GM23338 (cell line): ENCODE measurements around the gene LSM14A. TPM values are rescaled to one million over a fixed set of nuclear protein-coding genes. Genes with fewer than 3 reads are reported as not detected.
A peak's percentile ranks its signal among the peaks of the same experiment; 100 is the strongest.

Source experiments
- ATAC-seq: fragments of 200-7000 bp; cut with Tn5 transposase; 3 replicates; pipeline ENCODE4 v1.9.1; 2020
- DNase-seq: peaks from one replicate; pipeline ENCODE4 v3.0.0-alpha.2; 2015; ENCODE audit warnings: low spot score
- H2AFZ ChIP-seq: fragments of 200-600 bp; sonication (generic); 2 replicates; pipeline ENCODE4 v1.8.0; 2016; ENCODE audit warnings: antibody characterized with exemption, mild to moderate bottlenecking, moderate library complexity
- H3F3A ChIP-seq: fragments of 200-600 bp; sonication (generic); replicated peaks from 2 replicates; pipeline ENCODE4 v1.8.0; 2017; ENCODE audit warnings: antibody characterized with exemption, mixed run types, low read depth
- H3K27ac ChIP-seq: fragments of 200-600 bp; sonication (generic); 2 replicates; pipeline ENCODE4 v1.6.1; 2016; ENCODE audit warnings: low read depth
- H3K27me3 ChIP-seq: fragments of 200-600 bp; sonication (generic); 2 replicates; pipeline ENCODE4 v1.8.0; 2016; ENCODE audit warnings: mild to moderate bottlenecking, mixed run types, moderate library complexity; ENCODE audit not compliant: insufficient read depth
- H3K36me3 ChIP-seq: fragments of 200-600 bp; sonication (generic); 2 replicates; pipeline ENCODE4 v1.8.0; 2016; ENCODE audit warnings: mild to moderate bottlenecking; ENCODE audit not compliant: insufficient read depth
- H3K4me1 ChIP-seq: fragments of 200-600 bp; sonication (generic); 2 replicates; pipeline ENCODE4 v1.8.0; 2016; ENCODE audit warnings: mild to moderate bottlenecking, moderate library complexity; ENCODE audit not compliant: insufficient read depth
- H3K4me2 ChIP-seq: fragments of 200-600 bp; sonication (generic); 2 replicates; pipeline ENCODE4 v1.7.1; 2017; ENCODE audit warnings: mixed run types
- H3K4me3 ChIP-seq: fragments of 200-600 bp; sonication (generic); 2 replicates; pipeline ENCODE4 v1.6.1; 2016; ENCODE audit warnings: mixed run types
- H3K79me2 ChIP-seq: fragments of 200-600 bp; sonication (generic); replicated peaks from 2 replicates; pipeline ENCODE4 v1.8.0; 2017; ENCODE audit warnings: mild to moderate bottlenecking; ENCODE audit not compliant: insufficient read depth
- H3K9me2 ChIP-seq: fragments of 200-600 bp; sonication (generic); 2 replicates; pipeline ENCODE4 v1.8.0; 2017; ENCODE audit not compliant: insufficient read depth
- H4K20me1 ChIP-seq: fragments of 200-600 bp; sonication (generic); replicated peaks from 2 replicates; pipeline ENCODE4 v1.8.0; 2017; ENCODE audit warnings: mild to moderate bottlenecking; ENCODE audit not compliant: insufficient read depth
- H3K27ac Mint-ChIP-seq: 2 replicates; pipeline ENCODE4 v1.8.0; 2020; ENCODE audit warnings: inconsistent platforms, mild to moderate bottlenecking, moderate library complexity, mixed read lengths
- H3K27me3 Mint-ChIP-seq: 3 replicates; pipeline ENCODE4 v1.8.0; 2022; ENCODE audit warnings: low read depth, mild to moderate bottlenecking, moderate library complexity, mixed read lengths, inconsistent platforms; ENCODE audit not compliant: insufficient read depth, poor library complexity
- H3K36me3 Mint-ChIP-seq: 3 replicates; pipeline ENCODE4 v1.8.0; 2021; ENCODE audit warnings: low read depth, mild to moderate bottlenecking, inconsistent platforms, moderate library complexity, mixed read lengths
- H3K4me1 Mint-ChIP-seq: 3 replicates; pipeline ENCODE4 v1.8.0; 2020; ENCODE audit warnings: mild to moderate bottlenecking, inconsistent platforms, mixed read lengths
- H3K4me3 Mint-ChIP-seq: 3 replicates; pipeline ENCODE4 v1.8.0; 2021; ENCODE audit warnings: moderate library complexity, mild to moderate bottlenecking, inconsistent platforms, mixed read lengths
- H3K9me3 Mint-ChIP-seq: 3 replicates; pipeline ENCODE4 v1.8.0; 2020; ENCODE audit warnings: moderate library complexity, mild to moderate bottlenecking, inconsistent platforms, mixed read lengths
- JUNB ChIP-seq: IDR thresholded peaks from one replicate; pipeline ENCODE4 v1.6.1; 2016; ENCODE audit warnings: antibody characterized with exemption; ENCODE audit not compliant: unreplicated experiment
- REST ChIP-seq: IDR thresholded peaks from one replicate; pipeline ENCODE4 v1.6.1; 2018; ENCODE audit warnings: antibody characterized with exemption; ENCODE audit not compliant: unreplicated experiment
- STAT1 ChIP-seq: IDR thresholded peaks from one replicate; pipeline ENCODE4 v1.6.1; 2016; ENCODE audit warnings: antibody characterized with exemption; ENCODE audit not compliant: unreplicated experiment
- ZNF114 ChIP-seq: fragments of 250-450 bp; sonication (Bioruptor Pico); IDR thresholded peaks from 2 replicates; pipeline ENCODE4 v1.5.0; 2020; ENCODE audit warnings: mild to moderate bottlenecking, moderate library complexity
- ZNF331 ChIP-seq: fragments of 250-450 bp; sonication (Bioruptor Pico); IDR thresholded peaks from 2 replicates; pipeline ENCODE4 v1.5.0; 2020; ENCODE audit warnings: low read depth, mild to moderate bottlenecking, moderate library complexity
- polyA plus RNA-seq: library from polyadenylated mRNA; unstranded; fragments of >200 nt; fragmentation: Nextera tagmentation; extraction: Ambion mirVana; gene quantifications from 2 replicates; pipeline ENCODE4 v1.2.1, GENCODE V29; 2016
- total RNA-seq: library from RNA; depleted of rRNA; stranded (reverse); fragments of >200 nt; shearing (Covaris generic); gene quantifications from 2 replicates; pipeline ENCODE4 v1.2.3, GENCODE V29; 2014
- TF ChIP-seq, protein P1 (sequence below): fragments of 250-450 bp; sonication (Bioruptor Pico); IDR thresholded peaks from 2 replicates; pipeline ENCODE4 v1.5.0; 2020; ENCODE audit warnings: mild to moderate bottlenecking, moderate library complexity

The LSM14A gene
- total and polyA plus RNA-seq, 2 experiments from 2014 or later, result 109 to 166 TPM

- TF ChIP-seq ZNF331 (CRISPR knock-in tag) (no peak), JUNB (no peak), STAT1 (no peak), ZNF114 (CRISPR knock-in tag) (no peak), REST (no peak)
- Mint-ChIP-seq H3K4me1 (peaks cover 30% of the 10 kb centered on the region), H3K36me3 (no peaks in the 10 kb centered on the region; the same call in 2 of the 3 replicates), H3K9me3 (no peaks in the 10 kb centered on the region), H3K27me3 (peaks cover 3% of the 10 kb centered on the region), H3K4me3 (no peak overlapping the region), H3K27ac (peak overlapping the region; percentile 87)
- Histone ChIP-seq H4K20me1 (0 out of 2 replicates have a peak, but pooled peaks cover 6% of the 10 kb centered on the region), H3K9me2 (no peaks in the 10 kb centered on the region), H3F3A (no peaks in the 10 kb centered on the region; the same call in 1 of the 2 replicates), H3K36me3 (no peaks in the 10 kb centered on the region), H2AFZ (no peak overlapping the region), H3K27ac (peak overlapping the region; percentile 18), H3K4me1 (peaks cover 22% of the 10 kb centered on the region), H3K4me2 (no peak overlapping the region), H3K27me3 (no peaks in the 10 kb centered on the region), H3K4me3 (no peak overlapping the region), H3K79me2 (peaks cover 57% of the 10 kb centered on the region)
- ATAC-seq (peak; percentile 61), DNase-seq (peak; percentile 69)
Measured at GRCh38 chr19:34269968-34270621, 97.8 kb downstream of the LSM14A start.

- H3F3A ChIP-seq, result no peaks in the 10 kb centered on the region
- H3K27me3 ChIP-seq, result no peaks in the 10 kb centered on the region
- H3K79me2 ChIP-seq, result peaks cover 43% of the 10 kb centered on the region; the same call in 1 of the 2 replicates
- Mint-ChIP-seq H3K4me3 (no peak overlapping the region), H3K27me3 (peaks cover 2% of the 10 kb centered on the region), H3K9me3 (no peaks in the 10 kb centered on the region), H3K27ac (no peak overlapping the region), H3K4me1 (peaks cover 19% of the 10 kb centered on the region), H3K36me3 (no peaks in the 10 kb centered on the region)
- no peak for ATAC-seq
- no peaks in the 10 kb centered on the region for H3K36me3 ChIP-seq
- no peak overlapping the region for H2AFZ ChIP-seq
- peaks cover 13% of the 10 kb centered on the region; the same call in 1 of the 2 replicates for H3K4me1 ChIP-seq
- no peak overlapping the region for H3K4me3 ChIP-seq
- H3K27ac ChIP-seq, result no peak overlapping the region
- H3K4me2 ChIP-seq, result no peak overlapping the region
- 0 out of 2 replicates have a peak, but pooled peaks cover 5% of the 10 kb centered on the region for H4K20me1 ChIP-seq
- no peak for DNase-seq
- no peaks in the 10 kb centered on the region for H3K9me2 ChIP-seq
- TF ChIP-seq, protein P1, sequence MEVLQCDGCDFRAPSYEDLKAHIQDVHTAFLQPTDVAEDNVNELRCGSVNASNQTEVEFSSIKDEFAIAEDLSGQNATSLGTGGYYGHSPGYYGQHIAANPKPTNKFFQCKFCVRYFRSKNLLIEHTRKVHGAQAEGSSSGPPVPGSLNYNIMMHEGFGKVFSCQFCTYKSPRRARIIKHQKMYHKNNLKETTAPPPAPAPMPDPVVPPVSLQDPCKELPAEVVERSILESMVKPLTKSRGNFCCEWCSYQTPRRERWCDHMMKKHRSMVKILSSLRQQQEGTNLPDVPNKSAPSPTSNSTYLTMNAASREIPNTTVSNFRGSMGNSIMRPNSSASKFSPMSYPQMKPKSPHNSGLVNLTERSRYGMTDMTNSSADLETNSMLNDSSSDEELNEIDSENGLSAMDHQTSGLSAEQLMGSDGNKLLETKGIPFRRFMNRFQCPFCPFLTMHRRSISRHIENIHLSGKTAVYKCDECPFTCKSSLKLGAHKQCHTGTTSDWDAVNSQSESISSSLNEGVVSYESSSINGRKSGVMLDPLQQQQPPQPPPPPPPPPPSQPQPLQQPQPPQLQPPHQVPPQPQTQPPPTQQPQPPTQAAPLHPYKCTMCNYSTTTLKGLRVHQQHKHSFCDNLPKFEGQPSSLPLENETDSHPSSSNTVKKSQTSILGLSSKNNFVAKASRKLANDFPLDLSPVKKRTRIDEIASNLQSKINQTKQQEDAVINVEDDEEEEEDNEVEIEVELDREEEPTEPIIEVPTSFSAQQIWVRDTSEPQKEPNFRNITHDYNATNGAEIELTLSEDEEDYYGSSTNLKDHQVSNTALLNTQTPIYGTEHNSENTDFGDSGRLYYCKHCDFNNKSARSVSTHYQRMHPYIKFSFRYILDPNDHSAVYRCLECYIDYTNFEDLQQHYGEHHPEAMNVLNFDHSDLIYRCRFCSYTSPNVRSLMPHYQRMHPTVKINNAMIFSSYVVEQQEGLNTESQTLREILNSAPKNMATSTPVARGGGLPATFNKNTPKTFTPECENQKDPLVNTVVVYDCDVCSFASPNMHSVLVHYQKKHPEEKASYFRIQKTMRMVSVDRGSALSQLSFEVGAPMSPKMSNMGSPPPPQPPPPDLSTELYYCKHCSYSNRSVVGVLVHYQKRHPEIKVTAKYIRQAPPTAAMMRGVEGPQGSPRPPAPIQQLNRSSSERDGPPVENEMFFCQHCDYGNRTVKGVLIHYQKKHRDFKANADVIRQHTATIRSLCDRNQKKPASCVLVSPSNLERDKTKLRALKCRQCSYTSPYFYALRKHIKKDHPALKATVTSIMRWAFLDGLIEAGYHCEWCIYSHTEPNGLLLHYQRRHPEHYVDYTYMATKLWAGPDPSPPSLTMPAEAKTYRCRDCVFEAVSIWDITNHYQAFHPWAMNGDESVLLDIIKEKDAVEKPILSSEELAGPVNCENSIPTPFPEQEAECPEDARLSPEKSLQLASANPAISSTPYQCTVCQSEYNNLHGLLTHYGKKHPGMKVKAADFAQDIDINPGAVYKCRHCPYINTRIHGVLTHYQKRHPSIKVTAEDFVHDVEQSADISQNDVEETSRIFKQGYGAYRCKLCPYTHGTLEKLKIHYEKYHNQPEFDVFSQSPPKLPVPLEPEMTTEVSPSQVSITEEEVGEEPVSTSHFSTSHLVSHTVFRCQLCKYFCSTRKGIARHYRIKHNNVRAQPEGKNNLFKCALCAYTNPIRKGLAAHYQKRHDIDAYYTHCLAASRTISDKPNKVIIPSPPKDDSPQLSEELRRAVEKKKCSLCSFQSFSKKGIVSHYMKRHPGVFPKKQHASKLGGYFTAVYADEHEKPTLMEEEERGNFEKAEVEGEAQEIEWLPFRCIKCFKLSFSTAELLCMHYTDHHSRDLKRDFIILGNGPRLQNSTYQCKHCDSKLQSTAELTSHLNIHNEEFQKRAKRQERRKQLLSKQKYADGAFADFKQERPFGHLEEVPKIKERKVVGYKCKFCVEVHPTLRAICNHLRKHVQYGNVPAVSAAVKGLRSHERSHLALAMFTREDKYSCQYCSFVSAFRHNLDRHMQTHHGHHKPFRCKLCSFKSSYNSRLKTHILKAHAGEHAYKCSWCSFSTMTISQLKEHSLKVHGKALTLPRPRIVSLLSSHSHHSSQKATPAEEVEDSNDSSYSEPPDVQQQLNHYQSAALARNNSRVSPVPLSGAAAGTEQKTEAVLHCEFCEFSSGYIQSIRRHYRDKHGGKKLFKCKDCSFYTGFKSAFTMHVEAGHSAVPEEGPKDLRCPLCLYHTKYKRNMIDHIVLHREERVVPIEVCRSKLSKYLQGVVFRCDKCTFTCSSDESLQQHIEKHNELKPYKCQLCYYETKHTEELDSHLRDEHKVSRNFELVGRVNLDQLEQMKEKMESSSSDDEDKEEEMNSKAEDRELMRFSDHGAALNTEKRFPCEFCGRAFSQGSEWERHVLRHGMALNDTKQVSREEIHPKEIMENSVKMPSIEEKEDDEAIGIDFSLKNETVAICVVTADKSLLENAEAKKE (CRISPR knock-in tag), result no peak
- TF ChIP-seq ZNF331 (CRISPR knock-in tag) (no peak), STAT1 (no peak), JUNB (no peak), REST (no peak)
Measured at GRCh38 chr19:34273121-34273520, 100.8 kb downstream of the LSM14A start.
